Activated T-helper 17 cell treated with anti-CD3 and anti-CD28 coated beads, Interleukin-2, amount 50 U/mL, for 72 hours (primary cell): ENCODE results near the gene SVIL. TPM values are rescaled to one million over a fixed set of nuclear protein-coding genes. Genes with fewer than 3 reads are reported as not detected.
"Not testable (repeated sequence)": the region's sequence is repeated elsewhere in the genome, so short reads cannot be mapped to it uniquely, and the experiment has no call there.

Experiments
- ATAC-seq: fragments of 150-1000 bp; cut with Tn5 transposase; replicated peaks from 2 replicates; pipeline ENCODE4 v1.10.0; 2021; ENCODE audit warnings: mild to moderate bottlenecking, moderate library complexity
- H3K27ac Mint-ChIP-seq: one replicate; pipeline ENCODE4 v1.8.0; 2022; ENCODE audit warnings: mixed read lengths
- H3K27me3 Mint-ChIP-seq: one replicate; pipeline ENCODE4 v1.8.0; 2022; ENCODE audit warnings: mixed read lengths
- H3K36me3 Mint-ChIP-seq: one replicate; pipeline ENCODE4 v1.8.0; 2022; ENCODE audit warnings: low read depth, mild to moderate bottlenecking, mixed read lengths
- H3K4me1 Mint-ChIP-seq: one replicate; pipeline ENCODE4 v1.8.0; 2022; ENCODE audit warnings: mixed read lengths
- H3K4me3 Mint-ChIP-seq: one replicate; pipeline ENCODE4 v1.8.0; 2022; ENCODE audit warnings: mild to moderate bottlenecking, mixed read lengths
- H3K9me3 Mint-ChIP-seq: one replicate; pipeline ENCODE4 v1.8.0; 2022; ENCODE audit warnings: mixed read lengths
- total RNA-seq, 2 donors: library from RNA; stranded (reverse); gene quantifications; one replicate each; pipeline ENCODE4 v1.2.3, GENCODE V29; 2022

SVIL gene
- total RNA-seq, 2 donors from 2014 or later = 10.7 to 16.2 TPM

GRCh38 chr10:29609696-29610095 is 25.1 kb downstream of the SVIL start:
- H3K27me3 Mint-ChIP-seq = no peaks in the 10 kb centered on the region
- ATAC-seq = no peak
- peaks cover 8% of the 10 kb centered on the region for H3K4me1 Mint-ChIP-seq
- no peak overlapping the region for H3K4me3 Mint-ChIP-seq
- H3K9me3 Mint-ChIP-seq = no peaks in the 10 kb centered on the region
- H3K36me3 Mint-ChIP-seq = no peaks in the 10 kb centered on the region
- no peak overlapping the region for H3K27ac Mint-ChIP-seq

- Mint-ChIP-seq H3K9me3 (no peaks in the 10 kb centered on the region), H3K27me3 (no peaks in the 10 kb centered on the region), H3K4me3 (no peak overlapping the region), H3K36me3 (no peaks in the 10 kb centered on the region), H3K4me1 (peaks cover 8% of the 10 kb centered on the region), H3K27ac (no peak overlapping the region)
- no peak for ATAC-seq
Measured at GRCh38 chr10:29608476-29609301, 26.1 kb downstream of the SVIL start.

DNA sequence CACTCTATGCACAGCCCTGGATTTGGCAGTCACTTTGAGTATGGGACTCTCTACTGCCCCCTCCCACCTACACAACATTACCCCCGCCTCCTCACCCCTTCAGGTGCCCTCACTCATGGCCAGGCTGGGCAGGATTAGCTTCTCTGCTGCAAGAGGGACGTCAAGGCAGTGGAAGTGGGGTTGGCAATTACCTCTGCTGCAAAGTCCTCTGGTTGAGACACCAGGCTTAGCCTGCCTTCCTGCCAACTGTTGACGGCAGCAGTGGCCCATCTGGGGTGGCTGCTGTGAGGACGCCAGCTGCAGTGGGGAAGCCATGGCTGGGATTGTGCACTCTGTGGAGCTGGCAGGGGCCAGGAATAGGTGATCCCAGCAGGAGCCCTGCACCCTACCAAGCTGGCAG is 26.7 kb downstream of the SVIL start:
- no peaks in the 10 kb centered on the region for H3K36me3 Mint-ChIP-seq
- no peaks in the 10 kb centered on the region for H3K27me3 Mint-ChIP-seq
- ATAC-seq = no peak
- peaks cover 8% of the 10 kb centered on the region for H3K4me1 Mint-ChIP-seq
- H3K9me3 Mint-ChIP-seq = no peaks in the 10 kb centered on the region
- H3K4me3 Mint-ChIP-seq = no peak overlapping the region
- H3K27ac Mint-ChIP-seq = no peak overlapping the region

DNA sequence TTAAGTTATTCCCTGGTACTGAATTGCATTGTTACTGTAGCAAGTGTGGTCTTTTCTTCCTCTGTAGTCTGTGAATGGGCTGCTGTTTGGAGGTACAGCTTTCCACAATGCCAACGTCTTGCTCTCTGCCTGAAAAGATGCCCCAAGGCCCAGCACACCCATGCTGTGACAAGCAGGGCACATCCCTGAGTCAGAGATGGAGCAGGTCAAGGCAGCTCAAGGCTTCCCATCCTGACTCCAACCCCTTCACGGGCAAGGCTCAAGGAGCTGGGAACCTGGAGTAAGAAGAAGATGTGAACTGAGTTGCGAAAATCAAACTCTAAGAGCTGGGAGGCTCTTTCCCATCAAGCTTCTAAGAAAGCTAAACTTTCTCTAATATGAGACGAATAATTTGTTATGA is 27.2 kb downstream of the SVIL start:
- no peaks in the 10 kb centered on the region for H3K27me3 Mint-ChIP-seq
- no peak for ATAC-seq
- H3K9me3 Mint-ChIP-seq = no peaks in the 10 kb centered on the region
- H3K4me3 Mint-ChIP-seq = no peak overlapping the region
- H3K27ac Mint-ChIP-seq = no peak overlapping the region
- H3K4me1 Mint-ChIP-seq = peaks cover 8% of the 10 kb centered on the region
- no peaks in the 10 kb centered on the region for H3K36me3 Mint-ChIP-seq

DNA sequence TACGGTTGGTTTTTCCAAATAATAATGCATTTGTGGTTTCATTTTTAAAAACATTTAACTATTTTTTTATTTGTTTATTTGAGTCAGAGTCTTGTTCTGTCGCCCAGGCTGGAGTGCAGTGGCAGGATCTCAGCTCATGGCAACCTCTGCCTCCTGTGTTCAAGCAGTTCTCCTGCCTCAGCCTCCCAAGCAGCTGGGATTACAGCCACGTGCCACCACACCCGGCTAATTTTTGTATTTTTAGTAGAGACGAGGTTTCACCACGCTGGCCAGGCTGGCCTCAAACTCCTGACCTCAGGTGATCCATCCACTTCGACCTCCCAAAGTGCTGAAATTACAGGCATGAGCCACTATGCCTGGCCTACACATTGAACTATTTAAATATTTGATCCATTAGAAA is 28.1 kb downstream of the SVIL start:
- not testable (repeated sequence) for ATAC-seq, H3K4me1 Mint-ChIP-seq, H3K27ac Mint-ChIP-seq

GRCh38 chr10:29604291-29604825 is 30.4 kb downstream of the SVIL start:
- Mint-ChIP-seq H3K27ac (no peak overlapping the region), H3K36me3 (no peaks in the 10 kb centered on the region), H3K4me1 (no peaks in the 10 kb centered on the region)

More for the DNA sequence above, 28.1 kb downstream of the SVIL start:
- not testable (repeated sequence) for H3K4me3 Mint-ChIP-seq, H3K36me3 Mint-ChIP-seq, H3K27me3 Mint-ChIP-seq, H3K9me3 Mint-ChIP-seq

DNA sequence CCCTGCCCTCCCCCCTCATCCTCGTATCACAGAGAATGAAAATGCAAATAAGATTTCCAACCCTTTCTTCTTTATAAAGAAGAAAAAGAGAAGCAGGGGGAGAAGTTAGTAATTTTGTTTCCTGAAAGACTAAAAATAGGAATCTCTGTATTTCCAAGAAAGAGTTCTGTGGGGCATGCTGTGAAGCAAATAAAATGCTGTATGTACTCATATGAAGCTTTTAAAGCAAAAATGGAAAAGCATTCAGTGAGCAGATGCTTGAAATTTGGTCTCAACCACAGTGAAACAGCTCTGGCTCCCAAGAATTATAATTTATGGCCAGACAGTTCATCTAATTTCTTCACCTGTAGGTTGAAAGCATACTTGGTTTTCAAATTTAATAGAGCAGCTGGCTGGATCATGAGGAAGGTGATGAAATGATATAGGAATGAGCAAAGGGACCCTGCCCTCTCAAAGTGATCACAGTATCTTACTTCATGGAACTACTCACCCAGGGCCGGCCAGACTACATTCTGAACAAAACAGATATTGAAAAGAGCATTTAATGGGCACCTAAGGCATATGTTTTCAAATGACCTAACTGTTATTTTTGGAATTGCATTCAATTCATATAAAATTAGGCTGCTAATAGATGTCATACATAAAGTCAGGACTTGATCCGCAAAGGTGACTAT is 31.4 kb downstream of the SVIL start:
- no peak overlapping the region for H3K4me3 Mint-ChIP-seq
- ATAC-seq = no peak
- no peaks in the 10 kb centered on the region for H3K4me1 Mint-ChIP-seq
- no peak overlapping the region for H3K27ac Mint-ChIP-seq
- no peaks in the 10 kb centered on the region for H3K36me3 Mint-ChIP-seq
- no peaks in the 10 kb centered on the region for H3K9me3 Mint-ChIP-seq
- H3K27me3 Mint-ChIP-seq = no peaks in the 10 kb centered on the region

More at GRCh38 chr10:29604291-29604825, 30.4 kb downstream of the SVIL start:
- no peak for ATAC-seq
- Mint-ChIP-seq H3K4me3 (no peak overlapping the region), H3K27me3 (no peaks in the 10 kb centered on the region), H3K9me3 (no peaks in the 10 kb centered on the region)

DNA sequence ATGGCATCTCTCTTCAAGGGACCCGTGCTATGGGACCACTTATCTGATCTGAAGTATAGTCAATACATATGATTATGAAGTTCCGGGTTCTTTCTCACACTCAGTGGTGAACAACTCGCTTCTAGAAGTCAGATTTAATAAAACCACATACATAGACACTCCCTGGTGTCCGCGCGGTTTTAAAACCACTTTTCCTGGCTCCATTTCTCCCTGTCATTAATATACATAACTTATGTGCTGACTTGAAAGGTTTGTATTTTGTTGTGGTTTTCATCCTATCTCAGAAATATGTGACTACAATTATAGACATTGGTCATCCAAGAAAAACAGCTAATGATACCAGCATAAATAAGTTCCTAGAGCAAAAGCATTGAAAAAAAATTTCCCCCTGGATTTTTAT is 34.0 kb downstream of the SVIL start:
- no peak for ATAC-seq
- H3K27ac Mint-ChIP-seq = no peak overlapping the region
- H3K27me3 Mint-ChIP-seq = no peaks in the 10 kb centered on the region
- no peaks in the 10 kb centered on the region for H3K9me3 Mint-ChIP-seq
- H3K4me3 Mint-ChIP-seq = no peak overlapping the region
- H3K36me3 Mint-ChIP-seq = no peaks in the 10 kb centered on the region
- no peaks in the 10 kb centered on the region for H3K4me1 Mint-ChIP-seq

DNA sequence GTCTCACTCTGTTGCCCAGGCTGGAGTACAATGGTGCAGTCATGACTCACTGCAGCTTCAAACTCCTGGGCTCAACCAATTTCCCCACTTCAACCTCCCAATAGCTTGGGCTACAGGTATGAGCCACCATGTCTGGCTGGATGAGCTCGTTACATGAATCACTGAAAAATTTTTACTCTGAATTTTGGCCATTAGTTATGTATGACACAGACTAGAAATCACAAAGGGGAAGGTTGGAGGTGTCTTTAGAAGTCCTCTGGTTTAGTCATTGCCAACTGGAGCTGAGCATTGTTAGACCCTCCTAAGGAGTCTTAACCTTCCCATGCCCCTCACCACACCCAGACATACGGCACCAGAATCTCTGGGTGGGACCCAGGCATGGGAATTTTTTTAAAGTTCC is 34.7 kb downstream of the SVIL start:
- H3K27ac Mint-ChIP-seq = no peak overlapping the region
- no peaks in the 10 kb centered on the region for H3K36me3 Mint-ChIP-seq
- no peak overlapping the region for H3K4me3 Mint-ChIP-seq
- H3K4me1 Mint-ChIP-seq = no peaks in the 10 kb centered on the region
- ATAC-seq = peak; percentile 85
- H3K27me3 Mint-ChIP-seq = no peaks in the 10 kb centered on the region
- no peaks in the 10 kb centered on the region for H3K9me3 Mint-ChIP-seq

DNA sequence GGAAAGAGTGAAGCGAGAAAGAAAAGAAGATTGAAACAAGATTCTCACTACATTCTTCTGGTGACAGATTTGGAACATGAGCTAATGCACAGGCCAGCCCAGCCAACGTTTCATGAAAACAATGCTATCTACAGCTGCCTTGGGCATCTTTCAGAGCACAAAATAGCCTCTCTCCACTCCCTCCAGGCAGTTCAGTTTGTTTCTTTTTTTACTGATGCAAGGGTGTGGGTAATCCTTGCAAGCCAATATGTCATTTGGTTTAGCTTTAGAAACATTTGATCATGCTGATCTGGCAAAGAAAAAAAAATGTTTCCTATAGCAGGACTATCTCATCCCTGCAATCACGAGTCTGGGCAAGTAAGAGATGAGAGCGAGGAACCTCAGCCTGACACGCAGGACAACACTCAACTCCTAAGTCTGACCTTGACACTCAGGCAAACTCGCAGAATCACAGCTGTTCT is 35.9 kb downstream of the SVIL start:
- Mint-ChIP-seq H3K9me3 (no peaks in the 10 kb centered on the region), H3K4me3 (no peak overlapping the region), H3K27ac (no peak overlapping the region), H3K4me1 (no peaks in the 10 kb centered on the region), H3K27me3 (no peaks in the 10 kb centered on the region), H3K36me3 (no peaks in the 10 kb centered on the region)
- no peak for ATAC-seq

DNA sequence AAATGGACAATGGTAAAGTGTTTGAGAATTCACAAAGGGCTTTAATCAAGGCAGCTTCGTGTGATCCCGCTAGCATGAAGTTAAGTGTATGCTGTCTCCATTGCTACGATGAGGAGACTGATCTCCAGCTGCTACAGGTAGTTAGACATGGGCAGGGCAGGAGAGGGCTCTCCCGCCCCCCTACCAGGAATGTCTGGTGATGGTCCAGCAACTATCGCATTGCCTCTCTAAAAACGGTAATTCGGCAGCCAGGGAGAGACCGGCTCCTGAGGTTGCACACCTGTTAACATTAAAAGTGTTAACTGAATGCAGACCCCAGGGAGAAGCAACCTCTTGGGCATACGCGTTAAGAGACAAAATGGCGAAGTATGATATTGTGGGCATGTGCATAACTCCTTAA is 37.9 kb downstream of the SVIL start:
- no peak for ATAC-seq
- no peak overlapping the region for H3K27ac Mint-ChIP-seq
- no peaks in the 10 kb centered on the region for H3K4me1 Mint-ChIP-seq
- H3K4me3 Mint-ChIP-seq = no peak overlapping the region
- H3K9me3 Mint-ChIP-seq = no peaks in the 10 kb centered on the region
- H3K27me3 Mint-ChIP-seq = no peaks in the 10 kb centered on the region
- H3K36me3 Mint-ChIP-seq = no peaks in the 10 kb centered on the region

GRCh38 chr10:29596356-29596755 is 38.4 kb downstream of the SVIL start:
- Mint-ChIP-seq H3K9me3 (no peaks in the 10 kb centered on the region), H3K4me1 (no peaks in the 10 kb centered on the region), H3K27ac (no peak overlapping the region), H3K27me3 (no peaks in the 10 kb centered on the region), H3K36me3 (no peaks in the 10 kb centered on the region), H3K4me3 (no peak overlapping the region)
- no peak for ATAC-seq

DNA sequence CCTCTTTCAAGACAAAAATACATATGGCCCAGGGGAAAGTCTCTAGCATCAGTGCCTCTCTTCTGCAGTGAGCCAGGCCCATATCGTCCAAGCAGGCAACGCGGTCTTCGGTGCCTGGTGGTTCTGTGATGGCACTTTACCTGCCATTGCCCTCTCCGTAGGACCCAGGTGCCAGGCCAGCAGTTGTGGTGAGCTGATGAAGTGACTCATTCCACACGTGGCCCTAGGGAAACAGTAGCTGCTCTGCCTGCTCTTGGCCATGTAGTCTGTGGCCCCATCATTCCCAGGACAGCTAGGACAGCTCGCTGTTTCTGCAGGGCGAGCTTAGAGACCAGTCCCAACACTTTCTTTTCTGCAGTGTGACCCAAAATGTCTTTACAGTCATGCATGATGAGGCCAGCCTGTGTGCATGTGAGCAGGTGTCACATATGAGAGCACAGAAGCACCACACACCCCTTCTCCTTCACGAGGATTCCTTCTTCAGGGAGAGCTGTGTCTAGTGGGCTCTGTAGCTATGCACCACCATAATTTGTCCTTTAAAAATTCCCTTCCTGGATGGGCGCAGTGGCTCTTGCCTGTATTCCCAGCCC is 39.0 kb downstream of the SVIL start:
- H3K9me3 Mint-ChIP-seq = no peaks in the 10 kb centered on the region
- H3K4me3 Mint-ChIP-seq = no peak overlapping the region
- ATAC-seq = no peak
- no peaks in the 10 kb centered on the region for H3K36me3 Mint-ChIP-seq
- H3K27ac Mint-ChIP-seq = no peak overlapping the region
- no peaks in the 10 kb centered on the region for H3K27me3 Mint-ChIP-seq
- peaks cover 2% of the 10 kb centered on the region for H3K4me1 Mint-ChIP-seq

DNA sequence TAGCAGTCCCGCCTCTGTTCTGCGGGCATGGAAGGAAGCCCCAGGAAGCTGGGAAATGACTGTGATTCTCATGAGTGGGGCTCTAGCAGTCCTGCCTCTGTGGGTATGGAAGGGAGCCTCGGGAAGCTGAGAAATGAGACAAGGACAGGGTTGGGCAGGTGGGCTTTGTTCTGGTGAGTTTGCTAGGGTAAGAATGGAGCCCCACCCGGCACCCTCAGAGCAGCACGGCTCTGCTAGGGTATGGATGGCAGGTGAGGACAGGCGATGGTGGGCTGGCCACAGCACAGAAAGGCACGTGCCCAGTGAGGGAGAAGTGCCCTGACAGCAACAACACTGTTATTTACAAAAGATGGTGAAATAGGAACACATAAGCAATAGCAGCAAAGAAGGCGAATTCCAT is 39.6 kb downstream of the SVIL start:
- Mint-ChIP-seq H3K9me3 (no peaks in the 10 kb centered on the region), H3K27me3 (no peaks in the 10 kb centered on the region), H3K27ac (no peak overlapping the region), H3K36me3 (no peaks in the 10 kb centered on the region), H3K4me3 (no peak overlapping the region), H3K4me1 (peaks cover 8% of the 10 kb centered on the region)
- no peak for ATAC-seq

DNA sequence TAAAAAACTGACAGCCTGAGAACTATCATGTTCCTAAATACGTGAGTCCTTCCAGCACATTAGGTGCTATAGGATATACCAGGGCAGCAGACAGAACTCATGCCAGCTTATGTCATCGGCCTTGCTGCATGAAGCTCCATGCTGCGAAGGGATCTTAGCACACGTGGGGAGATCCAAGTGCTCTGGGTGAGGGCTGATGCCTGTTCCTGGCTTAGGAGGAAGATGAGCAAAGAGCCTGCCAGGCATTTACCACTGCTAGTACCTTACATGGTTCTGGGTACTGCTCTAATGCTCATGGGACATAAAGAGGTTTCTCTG is 43.2 kb downstream of the SVIL start:
- ATAC-seq = no peak
- Mint-ChIP-seq H3K36me3 (no peaks in the 10 kb centered on the region), H3K27me3 (no peaks in the 10 kb centered on the region), H3K9me3 (no peaks in the 10 kb centered on the region), H3K4me1 (peaks cover 9% of the 10 kb centered on the region), H3K27ac (no peak overlapping the region), H3K4me3 (no peak overlapping the region)
